Nephron progenitor cell (in vitro differentiated cells): ENCODE data around the gene SLC1A7.

Experiments used
- DNase-seq: peaks from one replicate; pipeline ENCODE4 v3.0.0; 2021
- H3K27ac Mint-ChIP-seq: 2 replicates; pipeline ENCODE4 v1.8.0; 2021; ENCODE audit warnings: mild to moderate bottlenecking, moderate library complexity, mixed read lengths
- H3K27me3 Mint-ChIP-seq: 2 replicates; pipeline ENCODE4 v1.8.0; 2021; ENCODE audit warnings: mild to moderate bottlenecking, low read depth, mixed read lengths; ENCODE audit not compliant: poor library complexity
- H3K36me3 Mint-ChIP-seq: 2 replicates; pipeline ENCODE4 v1.8.0; 2021; ENCODE audit warnings: low read depth, mixed read lengths
- H3K4me1 Mint-ChIP-seq: 2 replicates; pipeline ENCODE4 v1.8.0; 2021; ENCODE audit warnings: mixed read lengths
- H3K4me3 Mint-ChIP-seq: 2 replicates; pipeline ENCODE4 v1.8.0; 2021; ENCODE audit warnings: mild to moderate bottlenecking, moderate library complexity, mixed read lengths
- H3K9me3 Mint-ChIP-seq: 2 replicates; pipeline ENCODE4 v1.8.0; 2021; ENCODE audit warnings: mild to moderate bottlenecking, moderate library complexity, mixed read lengths
- CTCF ChIP-seq: fragments of 200-600 bp; sonication (generic); IDR thresholded peaks from 2 replicates; pipeline ENCODE4 v1.5.0; 2021; ENCODE audit warnings: antibody characterized with exemption

Gene SLC1A7

GRCh38 chr1:53115403-53116306 lies 26.8 kb downstream of the SLC1A7 start:
- Mint-ChIP-seq H3K4me3 (no peak overlapping the region), H3K9me3 (no peaks in the 10 kb centered on the region), H3K27me3 (peaks cover 11% of the 10 kb centered on the region), H3K27ac (peak overlapping the region; percentile 45), H3K4me1 (peaks cover 54% of the 10 kb centered on the region), H3K36me3 (no peaks in the 10 kb centered on the region)
- no peak for TF ChIP-seq CTCF
- DNase-seq = peak; percentile 33

GRCh38 chr1:53114581-53115400 lies 27.6 kb downstream of the SLC1A7 start:
- H3K27ac Mint-ChIP-seq = peak overlapping the region; percentile 45
- DNase-seq = no peak
- H3K27me3 Mint-ChIP-seq = peaks cover 10% of the 10 kb centered on the region
- TF ChIP-seq CTCF = no peak
- H3K9me3 Mint-ChIP-seq = no peaks in the 10 kb centered on the region
- peaks cover 54% of the 10 kb centered on the region for H3K4me1 Mint-ChIP-seq
- H3K4me3 Mint-ChIP-seq = no peak overlapping the region
- H3K36me3 Mint-ChIP-seq = no peaks in the 10 kb centered on the region

- TF ChIP-seq CTCF = no peak
- Mint-ChIP-seq H3K27me3 (peaks cover 16% of the 10 kb centered on the region), H3K4me3 (no peak overlapping the region), H3K36me3 (no peaks in the 10 kb centered on the region), H3K9me3 (no peaks in the 10 kb centered on the region), H3K4me1 (peaks cover 57% of the 10 kb centered on the region), H3K27ac (no peak overlapping the region)
- no peak for DNase-seq
Observed at GRCh38 chr1:53114090-53114489, 28.3 kb downstream of the SLC1A7 start.

- H3K27ac Mint-ChIP-seq = no peak overlapping the region
- no peak for DNase-seq
- H3K4me1 Mint-ChIP-seq = peaks cover 62% of the 10 kb centered on the region
- no peak for TF ChIP-seq CTCF
- no peak overlapping the region for H3K4me3 Mint-ChIP-seq
- peaks cover 16% of the 10 kb centered on the region for H3K27me3 Mint-ChIP-seq
- no peaks in the 10 kb centered on the region for H3K9me3 Mint-ChIP-seq
- no peaks in the 10 kb centered on the region for H3K36me3 Mint-ChIP-seq
Observed at GRCh38 chr1:53112861-53113260, 29.6 kb downstream of the SLC1A7 start.

GRCh38 chr1:53112271-53112774 lies 30.1 kb downstream of the SLC1A7 start:
- DNase-seq = no peak
- Mint-ChIP-seq H3K4me1 (peaks cover 63% of the 10 kb centered on the region), H3K4me3 (no peak overlapping the region), H3K36me3 (no peaks in the 10 kb centered on the region), H3K27me3 (peaks cover 16% of the 10 kb centered on the region), H3K27ac (no peak overlapping the region), H3K9me3 (no peaks in the 10 kb centered on the region)
- TF ChIP-seq CTCF = no peak
